ENCODE measurements around the gene AQP12A. TPM values are rescaled to one million over a fixed set of nuclear protein-coding genes. Genes with fewer than 3 reads are reported as not detected.

Gene AQP12A
- polyA plus RNA-seq, 2 of the 4 experiments (the other 2 are of a cell fraction): not detected

DNA sequence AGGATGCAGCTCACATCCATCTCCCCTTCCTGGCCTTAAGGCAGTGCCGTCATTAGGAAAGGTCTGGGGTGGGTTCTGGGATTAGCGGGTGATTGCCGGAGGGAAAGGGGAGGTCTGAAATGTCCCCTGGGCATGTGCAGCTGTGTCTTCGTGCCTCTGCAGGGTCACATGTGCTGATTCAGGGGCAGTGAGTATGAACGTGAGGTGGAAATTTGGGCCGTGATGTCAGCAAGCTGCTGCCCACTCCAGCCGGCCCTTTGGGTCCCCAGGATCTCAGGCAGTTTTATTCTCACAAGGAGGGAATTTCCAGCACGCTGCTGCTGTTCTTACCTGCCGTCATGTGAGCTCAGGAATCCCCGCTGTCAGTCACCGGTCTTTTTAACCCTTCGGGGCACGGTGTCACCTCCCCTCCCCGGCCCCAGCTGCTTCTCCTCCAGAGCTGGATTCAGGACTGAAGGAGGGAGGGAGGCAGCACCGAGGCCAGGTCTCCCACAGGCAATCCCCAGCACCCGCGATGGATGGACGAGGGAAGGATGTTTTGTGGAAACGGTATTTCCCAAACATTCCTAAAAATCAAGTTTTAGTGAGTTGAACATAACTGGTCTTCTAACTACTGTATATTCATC is 42.9 kb upstream of the AQP12A start:
- ChIA-PET POLR2A (no interaction called here), CTCF (interaction anchor here (1.3 to 1.4 kb wide), 2 partner anchors 8 to 10 kb away, joined by 4 read pairs; no protein-coding TSS in a partner anchor)
- ATAC-seq: no peak
- no peak overlapping the region for H3K27ac ChIP-seq
- TF ChIP-seq NR3C1 (IDR thresholded peaks at IDR 0.05) (no peak), MAZ (IDR thresholded peaks at IDR 0.05; ENCODE audit: borderline replicate concordance, low read depth, low read length) (no peak), RNF2 (IDR thresholded peaks at IDR 0.05; ENCODE audit: borderline replicate concordance, low read depth) (no peak), RFX5 (IDR thresholded peaks at IDR 0.05) (no peak), TFCP2L1 (CRISPR knock-in tag; IDR thresholded peaks at IDR 0.05) (no peak), KDM1A (IDR thresholded peaks at IDR 0.05; ENCODE audit: low read depth) (no peak), SREBF2 (IDR thresholded peaks at IDR 0.05) (no peak), SMC3 (IDR thresholded peaks at IDR 0.05) (no peak), GATA3 (IDR thresholded peaks at IDR 0.05; ENCODE audit: borderline replicate concordance) (no peak), CBX2 (IDR thresholded peaks at IDR 0.05; ENCODE audit: borderline replicate concordance, low read depth) (no peak), ESRRA (IDR thresholded peaks at IDR 0.05; ENCODE audit: borderline replicate concordance, low read length) (no peak), HOXB5 (CRISPR knock-in tag; IDR thresholded peaks at IDR 0.05) (no peak)
- TF ChIP-seq, protein P1, sequence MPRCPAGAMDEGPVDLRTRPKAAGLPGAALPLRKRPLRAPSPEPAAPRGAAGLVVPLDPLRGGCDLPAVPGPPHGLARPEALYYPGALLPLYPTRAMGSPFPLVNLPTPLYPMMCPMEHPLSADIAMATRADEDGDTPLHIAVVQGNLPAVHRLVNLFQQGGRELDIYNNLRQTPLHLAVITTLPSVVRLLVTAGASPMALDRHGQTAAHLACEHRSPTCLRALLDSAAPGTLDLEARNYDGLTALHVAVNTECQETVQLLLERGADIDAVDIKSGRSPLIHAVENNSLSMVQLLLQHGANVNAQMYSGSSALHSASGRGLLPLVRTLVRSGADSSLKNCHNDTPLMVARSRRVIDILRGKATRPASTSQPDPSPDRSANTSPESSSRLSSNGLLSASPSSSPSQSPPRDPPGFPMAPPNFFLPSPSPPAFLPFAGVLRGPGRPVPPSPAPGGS (IDR thresholded peaks at IDR 0.05): no peak
- TF ChIP-seq, protein P2, sequence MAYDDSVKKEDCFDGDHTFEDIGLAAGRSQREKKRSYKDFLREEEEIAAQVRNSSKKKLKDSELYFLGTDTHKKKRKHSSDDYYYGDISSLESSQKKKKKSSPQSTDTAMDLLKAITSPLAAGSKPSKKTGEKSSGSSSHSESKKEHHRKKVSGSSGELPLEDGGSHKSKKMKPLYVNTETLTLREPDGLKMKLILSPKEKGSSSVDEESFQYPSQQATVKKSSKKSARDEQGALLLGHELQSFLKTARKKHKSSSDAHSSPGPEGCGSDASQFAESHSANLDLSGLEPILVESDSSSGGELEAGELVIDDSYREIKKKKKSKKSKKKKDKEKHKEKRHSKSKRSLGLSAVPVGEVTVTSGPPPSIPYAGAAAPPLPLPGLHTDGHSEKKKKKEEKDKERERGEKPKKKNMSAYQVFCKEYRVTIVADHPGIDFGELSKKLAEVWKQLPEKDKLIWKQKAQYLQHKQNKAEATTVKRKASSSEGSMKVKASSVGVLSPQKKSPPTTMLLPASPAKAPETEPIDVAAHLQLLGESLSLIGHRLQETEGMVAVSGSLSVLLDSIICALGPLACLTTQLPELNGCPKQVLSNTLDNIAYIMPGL (CRISPR knock-in tag; IDR thresholded peaks at IDR 0.05; ENCODE audit: borderline replicate concordance): no peak
- TF ChIP-seq, protein P3, sequence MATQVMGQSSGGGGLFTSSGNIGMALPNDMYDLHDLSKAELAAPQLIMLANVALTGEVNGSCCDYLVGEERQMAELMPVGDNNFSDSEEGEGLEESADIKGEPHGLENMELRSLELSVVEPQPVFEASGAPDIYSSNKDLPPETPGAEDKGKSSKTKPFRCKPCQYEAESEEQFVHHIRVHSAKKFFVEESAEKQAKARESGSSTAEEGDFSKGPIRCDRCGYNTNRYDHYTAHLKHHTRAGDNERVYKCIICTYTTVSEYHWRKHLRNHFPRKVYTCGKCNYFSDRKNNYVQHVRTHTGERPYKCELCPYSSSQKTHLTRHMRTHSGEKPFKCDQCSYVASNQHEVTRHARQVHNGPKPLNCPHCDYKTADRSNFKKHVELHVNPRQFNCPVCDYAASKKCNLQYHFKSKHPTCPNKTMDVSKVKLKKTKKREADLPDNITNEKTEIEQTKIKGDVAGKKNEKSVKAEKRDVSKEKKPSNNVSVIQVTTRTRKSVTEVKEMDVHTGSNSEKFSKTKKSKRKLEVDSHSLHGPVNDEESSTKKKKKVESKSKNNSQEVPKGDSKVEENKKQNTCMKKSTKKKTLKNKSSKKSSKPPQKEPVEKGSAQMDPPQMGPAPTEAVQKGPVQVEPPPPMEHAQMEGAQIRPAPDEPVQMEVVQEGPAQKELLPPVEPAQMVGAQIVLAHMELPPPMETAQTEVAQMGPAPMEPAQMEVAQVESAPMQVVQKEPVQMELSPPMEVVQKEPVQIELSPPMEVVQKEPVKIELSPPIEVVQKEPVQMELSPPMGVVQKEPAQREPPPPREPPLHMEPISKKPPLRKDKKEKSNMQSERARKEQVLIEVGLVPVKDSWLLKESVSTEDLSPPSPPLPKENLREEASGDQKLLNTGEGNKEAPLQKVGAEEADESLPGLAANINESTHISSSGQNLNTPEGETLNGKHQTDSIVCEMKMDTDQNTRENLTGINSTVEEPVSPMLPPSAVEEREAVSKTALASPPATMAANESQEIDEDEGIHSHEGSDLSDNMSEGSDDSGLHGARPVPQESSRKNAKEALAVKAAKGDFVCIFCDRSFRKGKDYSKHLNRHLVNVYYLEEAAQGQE (IDR thresholded peaks at IDR 0.05): no peak
- TF ChIP-seq, protein P4, sequence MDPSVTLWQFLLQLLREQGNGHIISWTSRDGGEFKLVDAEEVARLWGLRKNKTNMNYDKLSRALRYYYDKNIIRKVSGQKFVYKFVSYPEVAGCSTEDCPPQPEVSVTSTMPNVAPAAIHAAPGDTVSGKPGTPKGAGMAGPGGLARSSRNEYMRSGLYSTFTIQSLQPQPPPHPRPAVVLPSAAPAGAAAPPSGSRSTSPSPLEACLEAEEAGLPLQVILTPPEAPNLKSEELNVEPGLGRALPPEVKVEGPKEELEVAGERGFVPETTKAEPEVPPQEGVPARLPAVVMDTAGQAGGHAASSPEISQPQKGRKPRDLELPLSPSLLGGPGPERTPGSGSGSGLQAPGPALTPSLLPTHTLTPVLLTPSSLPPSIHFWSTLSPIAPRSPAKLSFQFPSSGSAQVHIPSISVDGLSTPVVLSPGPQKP (IDR thresholded peaks at IDR 0.05; ENCODE audit: low read depth, low read length): no peak
- 28% methylated on average over 18 of the region's 19 CpGs for WGBS (ENCODE audit: missing lambda C conversion rate)
- no peaks in the 10 kb centered on the region for H3K9me3 ChIP-seq
- H3K4me2 ChIP-seq: no peak overlapping the region
- no peaks in the 10 kb centered on the region for H3K4me1 ChIP-seq
- H3K4me3 ChIP-seq: no peak overlapping the region
- DNase-seq (ENCODE audit: low read depth in 1 of 2, low spot score in 1 of 2): no peak
- no peak for FAIRE-seq

DNA sequence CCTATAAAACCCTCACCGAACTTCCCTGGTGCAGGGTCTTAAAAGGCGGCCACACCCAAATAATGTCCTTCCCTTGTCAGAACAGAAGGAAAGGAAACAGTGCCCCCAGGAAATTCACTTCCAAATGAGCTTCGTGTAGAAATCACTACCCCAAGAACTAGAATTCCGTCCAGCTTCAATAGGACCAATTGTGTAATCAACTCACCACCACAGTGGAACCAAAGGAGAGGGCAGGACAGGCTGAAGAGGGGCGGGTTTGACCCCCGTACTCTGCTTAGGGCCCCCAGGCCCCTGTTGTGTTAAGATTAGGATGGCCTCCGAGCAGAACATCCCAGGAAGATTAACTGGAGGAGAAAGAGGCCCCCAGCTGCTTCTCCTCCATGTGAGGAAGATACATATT is 42.3 kb upstream of the AQP12A start:
- no peak for FAIRE-seq
- no peak overlapping the region for H3K27ac ChIP-seq
- POLR2A ChIA-PET: no interaction called here
- H3K4me1 ChIP-seq: no peaks in the 10 kb centered on the region
- H3K9me3 ChIP-seq: no peaks in the 10 kb centered on the region
- H3K4me3 ChIP-seq: no peak overlapping the region
- CTCF ChIA-PET: interaction anchor here (1.3 to 1.4 kb wide), 2 partner anchors 8 to 10 kb away, joined by 4 read pairs; no protein-coding TSS in a partner anchor
- H3K4me2 ChIP-seq: no peak overlapping the region
- ATAC-seq: no peak
- DNase-seq (ENCODE audit: low read depth in 1 of 2, low spot score in 1 of 2): no peak
- 27% methylated on average over 7 of the region's 7 CpGs for WGBS (ENCODE audit: missing lambda C conversion rate)
- TF ChIP-seq, protein P5, sequence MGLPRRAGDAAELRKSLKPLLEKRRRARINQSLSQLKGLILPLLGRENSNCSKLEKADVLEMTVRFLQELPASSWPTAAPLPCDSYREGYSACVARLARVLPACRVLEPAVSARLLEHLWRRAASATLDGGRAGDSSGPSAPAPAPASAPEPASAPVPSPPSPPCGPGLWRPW (IDR thresholded peaks at IDR 0.05): no peak
- TF ChIP-seq HDAC2 (IDR thresholded peaks at IDR 0.05) (no peak), JUN (IDR thresholded peaks at IDR 0.05) (no peak), NR3C1 (IDR thresholded peaks at IDR 0.05) (no peak), MYC (IDR thresholded peaks at IDR 0.05; ENCODE audit: borderline replicate concordance, low read length) (no peak), BHLHE40 (IDR thresholded peaks at IDR 0.05; ENCODE audit: low read depth, low read length) (no peak), ZNF302 (CRISPR knock-in tag; IDR thresholded peaks at IDR 0.05) (no peak), FOSB (CRISPR knock-in tag; IDR thresholded peaks at IDR 0.05) (no peak), PHF8 (IDR thresholded peaks at IDR 0.05; ENCODE audit: borderline replicate concordance, low read depth) (no peak), CBX2 (IDR thresholded peaks at IDR 0.05; ENCODE audit: borderline replicate concordance, low read depth) (no peak), NFE2L2 (conservative IDR thresholded peaks at IDR 0.05; ENCODE audit: low read length) (no peak), RARB (CRISPR knock-in tag; IDR thresholded peaks at IDR 0.05) (no peak)
- TF ChIP-seq, protein P6, sequence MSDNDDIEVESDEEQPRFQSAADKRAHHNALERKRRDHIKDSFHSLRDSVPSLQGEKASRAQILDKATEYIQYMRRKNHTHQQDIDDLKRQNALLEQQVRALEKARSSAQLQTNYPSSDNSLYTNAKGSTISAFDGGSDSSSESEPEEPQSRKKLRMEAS (IDR thresholded peaks at IDR 0.05): no peak
- TF ChIP-seq, protein P7, sequence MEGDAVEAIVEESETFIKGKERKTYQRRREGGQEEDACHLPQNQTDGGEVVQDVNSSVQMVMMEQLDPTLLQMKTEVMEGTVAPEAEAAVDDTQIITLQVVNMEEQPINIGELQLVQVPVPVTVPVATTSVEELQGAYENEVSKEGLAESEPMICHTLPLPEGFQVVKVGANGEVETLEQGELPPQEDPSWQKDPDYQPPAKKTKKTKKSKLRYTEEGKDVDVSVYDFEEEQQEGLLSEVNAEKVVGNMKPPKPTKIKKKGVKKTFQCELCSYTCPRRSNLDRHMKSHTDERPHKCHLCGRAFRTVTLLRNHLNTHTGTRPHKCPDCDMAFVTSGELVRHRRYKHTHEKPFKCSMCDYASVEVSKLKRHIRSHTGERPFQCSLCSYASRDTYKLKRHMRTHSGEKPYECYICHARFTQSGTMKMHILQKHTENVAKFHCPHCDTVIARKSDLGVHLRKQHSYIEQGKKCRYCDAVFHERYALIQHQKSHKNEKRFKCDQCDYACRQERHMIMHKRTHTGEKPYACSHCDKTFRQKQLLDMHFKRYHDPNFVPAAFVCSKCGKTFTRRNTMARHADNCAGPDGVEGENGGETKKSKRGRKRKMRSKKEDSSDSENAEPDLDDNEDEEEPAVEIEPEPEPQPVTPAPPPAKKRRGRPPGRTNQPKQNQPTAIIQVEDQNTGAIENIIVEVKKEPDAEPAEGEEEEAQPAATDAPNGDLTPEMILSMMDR (IDR thresholded peaks at IDR 0.05): no peak
